DOHH2 (cell line): ENCODE results near the gene EFNA3.

Source experiments
- H3F3A ChIP-seq: fragments of 200-600 bp; sonication (generic), shearing (Covaris generic); 2 replicates; pipeline ENCODE4 v1.6.0; 2016; ENCODE audit warnings: antibody characterized with exemption, mild to moderate bottlenecking; ENCODE audit not compliant: control insufficient read depth, insufficient read depth
- H3K27ac ChIP-seq: fragments of 200-600 bp; sonication (generic); 2 replicates; pipeline ENCODE4 v1.5.1; 2014; ENCODE audit warnings: low read depth, mild to moderate bottlenecking, low read length, moderate library complexity
- H3K27me3 ChIP-seq: fragments of 200-600 bp; sonication (generic); 2 replicates; pipeline ENCODE4 v1.6.1; 2014; ENCODE audit warnings: mild to moderate bottlenecking, low read length, mixed read lengths; ENCODE audit not compliant: control insufficient read depth
- H3K36me3 ChIP-seq: fragments of 200-600 bp; sonication (generic); 2 replicates; pipeline ENCODE4 v1.6.1; 2014; ENCODE audit warnings: mild to moderate bottlenecking, low read length, moderate library complexity, mixed read lengths; ENCODE audit not compliant: control insufficient read depth
- H3K4me1 ChIP-seq: fragments of 200-600 bp; sonication (generic); 2 replicates; pipeline ENCODE4 v1.6.1; 2014; ENCODE audit warnings: mild to moderate bottlenecking, low read length, mixed read lengths; ENCODE audit not compliant: control insufficient read depth
- H3K4me2 ChIP-seq: fragments of 200-600 bp; sonication (generic); 2 replicates; pipeline ENCODE4 v1.6.0; 2014; ENCODE audit warnings: mild to moderate bottlenecking, low read length, moderate library complexity
- H3K4me3 ChIP-seq: fragments of 200-600 bp; sonication (generic); 2 replicates; pipeline ENCODE4 v1.5.1; 2014; ENCODE audit warnings: mild to moderate bottlenecking, low read length, mixed read lengths
- H3K79me2 ChIP-seq: fragments of 200-600 bp; sonication (generic); 2 replicates; pipeline ENCODE4 v1.6.1; 2014; ENCODE audit warnings: mild to moderate bottlenecking, low read length, mixed read lengths; ENCODE audit not compliant: control insufficient read depth
- H3K9me2 ChIP-seq: fragments of 200-600 bp; sonication (generic); replicated peaks from 2 replicates; pipeline ENCODE4 v1.6.1; 2014; ENCODE audit warnings: mild to moderate bottlenecking, low read length, mixed read lengths; ENCODE audit not compliant: control insufficient read depth
- H3K9me3 ChIP-seq: fragments of 200-600 bp; sonication (generic); 2 replicates; pipeline ENCODE4 v1.6.1; 2014; ENCODE audit warnings: antibody characterized with exemption, low read length, mixed read lengths; ENCODE audit not compliant: control insufficient read depth, insufficient read depth
- H4K20me1 ChIP-seq: fragments of 200-600 bp; sonication (generic); 2 replicates; pipeline ENCODE4 v1.6.0; 2014; ENCODE audit warnings: low read depth, mild to moderate bottlenecking, antibody characterized with exemption, low read length, moderate library complexity; ENCODE audit not compliant: control insufficient read depth, insufficient read depth
- EZH2phosphoT487 ChIP-seq: fragments of 200-600 bp; sonication (generic); IDR thresholded peaks from 2 replicates; pipeline ENCODE4 v1.6.1; 2017; ENCODE audit warnings: borderline replicate concordance, mild to moderate bottlenecking, antibody characterized with exemption, low read length, moderate library complexity, mixed read lengths
- TF ChIP-seq, protein P1 (sequence below): fragments of 200-600 bp; sonication (generic); IDR thresholded peaks from one replicate; pipeline ENCODE4 v1.5.1; 2014; ENCODE audit warnings: antibody characterized with exemption, mild to moderate bottlenecking, low read depth, low read length; ENCODE audit not compliant: poor library complexity, severe bottlenecking

Gene EFNA3

DNA sequence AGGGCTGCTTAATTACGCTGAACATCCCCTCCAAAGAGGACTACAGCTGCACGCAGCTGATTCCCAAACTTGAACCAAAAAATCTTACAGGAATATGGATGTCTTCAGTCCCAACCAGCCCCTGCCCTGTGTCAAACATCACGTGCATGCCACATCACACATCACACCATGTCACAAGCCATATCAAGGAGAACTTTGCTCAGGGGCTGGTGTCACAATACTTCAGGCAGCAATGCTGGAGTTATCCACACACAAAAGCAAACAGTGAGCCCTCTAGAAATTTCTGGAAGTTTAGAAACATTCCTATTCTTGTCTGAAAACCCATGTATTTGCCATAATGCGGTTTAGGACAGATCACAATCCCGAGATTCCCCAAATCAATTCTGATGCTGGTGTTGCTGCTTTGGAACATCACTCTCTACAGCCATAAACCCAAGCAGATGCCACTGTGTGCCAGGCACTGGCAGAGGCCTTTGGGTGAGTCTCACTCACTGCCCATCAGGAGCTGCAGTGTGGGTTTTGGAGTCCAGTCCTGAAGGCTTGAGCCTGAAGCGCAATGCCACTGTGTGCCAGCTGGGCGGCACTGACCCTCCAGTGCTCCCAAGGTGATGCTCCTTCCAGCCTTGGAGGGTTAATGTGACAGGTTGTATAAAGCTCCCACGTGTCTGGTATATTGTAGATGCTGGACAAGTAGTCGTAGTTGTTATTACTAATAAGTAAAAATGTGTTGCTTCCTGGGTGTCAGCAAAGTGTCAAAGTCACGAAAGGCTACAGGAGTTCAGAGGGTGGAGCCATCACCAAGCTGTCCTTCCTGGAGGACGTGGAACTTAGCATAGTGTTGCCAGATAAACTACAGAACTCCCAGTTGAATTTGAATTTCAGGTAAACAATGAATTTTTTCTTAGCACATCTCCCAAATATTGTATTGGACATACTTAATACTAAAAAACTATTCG, 28.9 kb downstream of the EFNA3 start:
- H3K4me1 ChIP-seq: peaks cover 10% of the 10 kb centered on the region
- no peaks in the 10 kb centered on the region for H4K20me1 ChIP-seq

DNA sequence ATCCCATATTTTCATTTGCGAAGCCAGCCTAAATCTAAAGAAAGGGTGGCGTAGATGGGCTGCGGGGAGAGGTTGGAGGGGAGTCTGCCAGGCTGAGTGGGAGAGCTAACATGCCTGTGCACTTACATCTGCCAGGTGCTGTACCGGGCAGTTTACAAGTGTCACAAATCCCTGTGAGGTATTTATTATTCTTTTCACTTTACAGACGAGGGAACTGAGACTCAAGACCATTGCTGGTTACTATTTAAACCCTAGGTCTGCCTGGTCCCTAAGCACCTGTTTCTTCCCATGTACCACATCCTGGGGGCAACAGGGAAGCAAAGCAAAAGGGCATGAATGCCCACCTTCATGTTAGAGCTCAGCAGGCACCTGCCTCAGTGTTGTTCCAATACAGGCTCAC, 29.7 kb downstream of the EFNA3 start:
- no peak for TF ChIP-seq EZH2phosphoT487
- TF ChIP-seq, protein P1, sequence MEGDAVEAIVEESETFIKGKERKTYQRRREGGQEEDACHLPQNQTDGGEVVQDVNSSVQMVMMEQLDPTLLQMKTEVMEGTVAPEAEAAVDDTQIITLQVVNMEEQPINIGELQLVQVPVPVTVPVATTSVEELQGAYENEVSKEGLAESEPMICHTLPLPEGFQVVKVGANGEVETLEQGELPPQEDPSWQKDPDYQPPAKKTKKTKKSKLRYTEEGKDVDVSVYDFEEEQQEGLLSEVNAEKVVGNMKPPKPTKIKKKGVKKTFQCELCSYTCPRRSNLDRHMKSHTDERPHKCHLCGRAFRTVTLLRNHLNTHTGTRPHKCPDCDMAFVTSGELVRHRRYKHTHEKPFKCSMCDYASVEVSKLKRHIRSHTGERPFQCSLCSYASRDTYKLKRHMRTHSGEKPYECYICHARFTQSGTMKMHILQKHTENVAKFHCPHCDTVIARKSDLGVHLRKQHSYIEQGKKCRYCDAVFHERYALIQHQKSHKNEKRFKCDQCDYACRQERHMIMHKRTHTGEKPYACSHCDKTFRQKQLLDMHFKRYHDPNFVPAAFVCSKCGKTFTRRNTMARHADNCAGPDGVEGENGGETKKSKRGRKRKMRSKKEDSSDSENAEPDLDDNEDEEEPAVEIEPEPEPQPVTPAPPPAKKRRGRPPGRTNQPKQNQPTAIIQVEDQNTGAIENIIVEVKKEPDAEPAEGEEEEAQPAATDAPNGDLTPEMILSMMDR: no peak
- H3K27ac ChIP-seq: no peak overlapping the region
- H3K4me1 ChIP-seq: peaks cover 10% of the 10 kb centered on the region
- H3K9me3 ChIP-seq: no peaks in the 10 kb centered on the region
- no peak overlapping the region for H3K4me2 ChIP-seq
- no peaks in the 10 kb centered on the region for H3K9me2 ChIP-seq
- H4K20me1 ChIP-seq: no peaks in the 10 kb centered on the region
- H3F3A ChIP-seq: no peaks in the 10 kb centered on the region
- H3K36me3 ChIP-seq: no peaks in the 10 kb centered on the region
- H3K4me3 ChIP-seq: no peak overlapping the region
- H3K27me3 ChIP-seq: peaks cover 2% of the 10 kb centered on the region; the same call in 1 of the 2 replicates
- no peaks in the 10 kb centered on the region for H3K79me2 ChIP-seq

More for the DNA sequence above, 28.9 kb downstream of the EFNA3 start:
- H3K79me2 ChIP-seq: no peaks in the 10 kb centered on the region
- no peaks in the 10 kb centered on the region for H3F3A ChIP-seq
- H3K27ac ChIP-seq: no peak overlapping the region
- no peak for TF ChIP-seq EZH2phosphoT487
- TF ChIP-seq, protein P1: no peak
- peaks cover 2% of the 10 kb centered on the region; the same call in 1 of the 2 replicates for H3K27me3 ChIP-seq
- no peak overlapping the region for H3K4me3 ChIP-seq
- no peaks in the 10 kb centered on the region for H3K9me2 ChIP-seq
- no peaks in the 10 kb centered on the region for H3K9me3 ChIP-seq
- H3K4me2 ChIP-seq: no peak overlapping the region
- no peaks in the 10 kb centered on the region for H3K36me3 ChIP-seq

DNA sequence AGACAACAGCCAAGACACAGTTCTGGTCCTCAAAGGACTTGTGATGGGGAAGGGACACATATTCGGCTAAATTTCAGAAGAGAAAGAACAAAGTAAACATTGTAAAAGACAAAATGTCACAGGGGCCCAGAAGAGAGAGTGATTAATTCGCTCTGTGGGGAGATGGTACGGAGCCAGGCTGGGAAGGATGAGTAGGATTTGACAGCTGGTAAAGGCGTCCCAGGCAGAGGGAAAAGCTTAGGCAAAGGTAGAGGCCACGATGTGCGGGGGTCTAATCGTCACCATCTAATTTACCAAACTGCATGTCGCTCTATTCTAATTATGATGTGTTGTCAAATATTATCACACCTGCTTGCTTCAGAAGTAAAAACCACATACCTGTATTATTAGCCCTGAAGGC, 31.7 kb downstream of the EFNA3 start:
- Histone ChIP-seq H3K27ac (no peak overlapping the region), H3K4me3 (no peak overlapping the region), H3K4me1 (peaks cover 10% of the 10 kb centered on the region), H3K4me2 (no peak overlapping the region), H3F3A (no peaks in the 10 kb centered on the region), H3K36me3 (no peaks in the 10 kb centered on the region), H3K27me3 (peaks cover 3% of the 10 kb centered on the region; the same call in 1 of the 2 replicates), H4K20me1 (no peaks in the 10 kb centered on the region), H3K79me2 (no peaks in the 10 kb centered on the region), H3K9me3 (no peaks in the 10 kb centered on the region), H3K9me2 (no peaks in the 10 kb centered on the region)
- TF ChIP-seq EZH2phosphoT487: no peak
- TF ChIP-seq, protein P1: no peak
